Colonic mucosa (tissue), 4 donors: ENCODE measurements around the gene OR1J1. TPM values are rescaled to one million over a fixed set of nuclear protein-coding genes. Genes with fewer than 3 reads are reported as not detected.

Experiments
- DNase-seq: peaks from one replicate; pipeline ENCODE4 v3.0.0-alpha.2; 2020
- H3K27ac ChIP-seq: fragments of 200-600 bp; one replicate; pipeline ENCODE4 v1.8.0; 2021
- H3K27me3 ChIP-seq: fragments of 200-600 bp; one replicate; pipeline ENCODE4 v1.8.0; 2021
- H3K36me3 ChIP-seq: fragments of 200-600 bp; one replicate; pipeline ENCODE4 v1.8.0; 2021
- H3K4me1 ChIP-seq: fragments of 200-600 bp; one replicate; pipeline ENCODE4 v1.8.0; 2021; ENCODE audit warnings: mild to moderate bottlenecking
- H3K4me3 ChIP-seq: fragments of 200-600 bp; one replicate; pipeline ENCODE4 v1.8.0; 2021
- H3K9ac ChIP-seq, 2 donors: one replicate each; pipeline ENCODE4 v1.7.0; 2013; ENCODE audit warnings: control low read depth in 2 of 2, low read depth in 2 of 2, low read length in 2 of 2
- H3K9me3 ChIP-seq: fragments of 200-600 bp; one replicate; pipeline ENCODE4 v1.8.0; 2021
- CTCF ChIP-seq: fragments of 200-600 bp; IDR thresholded peaks from one replicate; pipeline ENCODE4 v1.8.0; 2022; ENCODE audit warnings: antibody characterized with exemption, mild to moderate bottlenecking
- intact Hi-C: fragments of 100-400 bp; cut with DNase I; formaldehyde crosslinking; loops from one replicate; pipeline ENCODE4 v1.14.1; 2022
- total RNA-seq, 2 donors: library from RNA; stranded (reverse); fragmentation: NEBNext Ultra II Directional in 1 of 2; extraction: Animal tissue kit (Norgen Biotek cat#: 25700) in 1 of 2; gene quantifications; one replicate each; pipeline ENCODE4 v1.2.1, GENCODE V29; 2021
- donor health status: healthy.
- donor health status: DM: no; HTN: no; CAD: no.
- donor health status: DM: no; HTN: no; CAD: no.

OR1J1 gene
- total RNA-seq, 2 donors from 2014 or later = not detected

- no peaks in the 10 kb centered on the region for H3K36me3 ChIP-seq
- no peak overlapping the region for H3K9ac ChIP-seq
- H3K4me3 ChIP-seq = no peak overlapping the region
- H3K4me1 ChIP-seq = no peaks in the 10 kb centered on the region
- H3K9me3 ChIP-seq = no peaks in the 10 kb centered on the region
- no peaks in the 10 kb centered on the region for H3K27me3 ChIP-seq
- DNase-seq = no peak
- no peak overlapping the region for H3K27ac ChIP-seq
- TF ChIP-seq CTCF = no peak
- intact Hi-C loops = no loop called here
Observed at GRCh38 chr9:122445155-122445749, 32.5 kb downstream of the OR1J1 start.

DNA sequence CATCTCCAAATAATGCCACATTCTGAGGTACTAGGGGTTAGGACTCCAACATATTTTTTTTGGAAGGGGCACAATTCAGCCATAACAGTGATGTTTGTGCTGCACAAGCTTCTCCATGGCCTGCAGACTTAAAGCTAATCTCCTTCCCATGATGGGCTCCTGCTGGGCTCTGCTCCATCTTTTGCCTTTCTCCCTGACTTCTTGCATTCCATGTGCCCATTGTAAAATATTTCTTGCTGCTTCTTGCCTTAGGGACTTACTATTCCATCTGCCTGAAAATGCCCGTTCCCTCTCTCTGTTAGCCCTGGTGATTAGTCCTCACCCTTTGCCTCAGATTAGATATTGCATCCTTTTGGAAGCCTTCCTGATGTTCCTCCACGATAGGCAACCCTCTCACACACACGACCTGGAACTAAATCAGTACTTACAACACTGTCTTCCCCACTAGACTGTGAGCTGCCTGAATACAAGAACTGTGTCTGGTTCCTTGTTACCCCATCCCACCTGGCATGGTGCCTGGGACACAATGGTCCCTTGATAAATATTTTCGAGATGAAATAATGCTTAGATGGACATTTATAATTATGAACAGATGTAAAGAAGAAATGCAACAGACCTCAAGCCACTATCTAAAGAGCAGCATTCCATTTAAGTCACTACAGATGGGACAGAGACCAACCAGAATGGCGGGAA lies 33.5 kb downstream of the OR1J1 start:
- H3K27me3 ChIP-seq = no peaks in the 10 kb centered on the region
- H3K9me3 ChIP-seq = no peaks in the 10 kb centered on the region
- H3K27ac ChIP-seq = no peak overlapping the region
- H3K9ac ChIP-seq = no peak overlapping the region
- no peaks in the 10 kb centered on the region for H3K36me3 ChIP-seq
- H3K4me1 ChIP-seq = no peaks in the 10 kb centered on the region
- no peak overlapping the region for H3K4me3 ChIP-seq
- no peak for DNase-seq
- intact Hi-C loops = no loop called here
- TF ChIP-seq CTCF = no peak

GRCh38 chr9:122442568-122442967 lies 35.2 kb downstream of the OR1J1 start:
- intact Hi-C loops = no loop called here
- Histone ChIP-seq H3K9ac (no peak overlapping the region), H3K27me3 (no peaks in the 10 kb centered on the region), H3K36me3 (no peaks in the 10 kb centered on the region), H3K9me3 (no peaks in the 10 kb centered on the region), H3K27ac (no peak overlapping the region), H3K4me1 (no peaks in the 10 kb centered on the region), H3K4me3 (no peak overlapping the region)
- no peak for DNase-seq
- no peak for TF ChIP-seq CTCF

Other genes with a start within 250 kb of the OR1J1 start
- 1 to 10 TPM; 1.1 to 1.2 TPM for gene LHX6, start 249.0 kb downstream of the OR1J1 start, total RNA-seq
- gene RBM18, start 213.1 kb downstream of the OR1J1 start, total RNA-seq = 10 to 100 TPM; 21.5 TPM
- gene MRRF, start 213.0 kb downstream of the OR1J1 start, total RNA-seq = 10 to 100 TPM; 53.3 to 70.8 TPM
- gene PTGS1, start 106.9 kb downstream of the OR1J1 start, total RNA-seq = 10 to 100 TPM in 1 of 2 donors, 1 to 10 TPM in 1; 6.2 to 26.7 TPM
- not detected for gene OR1J2, start 32.9 kb upstream of the OR1J1 start, total RNA-seq
- gene OR1J4, start 41.2 kb upstream of the OR1J1 start, total RNA-seq = not detected
- not detected for gene OR1N1, start 49.4 kb upstream of the OR1J1 start, total RNA-seq
- gene OR1N2, start 75.2 kb upstream of the OR1J1 start, total RNA-seq = not detected
- not detected for gene OR1L8, start 105.5 kb upstream of the OR1J1 start, total RNA-seq
- gene OR1Q1, start 136.8 kb upstream of the OR1J1 start, total RNA-seq = not detected
- gene OR1B1, start 179.7 kb upstream of the OR1J1 start, total RNA-seq = not detected
- gene OR1L1, start 183.8 kb upstream of the OR1J1 start, total RNA-seq = not detected
- not detected for gene OR1L3, start 197.2 kb upstream of the OR1J1 start, total RNA-seq
- not detected for gene OR1L4, start 246.1 kb upstream of the OR1J1 start, total RNA-seq